HG03064 (cell line): Measurements from ENCODE around the gene GNAT3.

Source experiments
- ATAC-seq: cut with Tn5 transposase; IDR thresholded peaks from one replicate; pipeline ENCODE4 v1.9.1; 2021; ENCODE audit warnings: low read depth; ENCODE audit not compliant: unreplicated experiment

GNAT3 gene

GRCh38 chr7:80428161-80429054 is 83.5 kb downstream of the GNAT3 start:
- ATAC-seq = no peak

DNA sequence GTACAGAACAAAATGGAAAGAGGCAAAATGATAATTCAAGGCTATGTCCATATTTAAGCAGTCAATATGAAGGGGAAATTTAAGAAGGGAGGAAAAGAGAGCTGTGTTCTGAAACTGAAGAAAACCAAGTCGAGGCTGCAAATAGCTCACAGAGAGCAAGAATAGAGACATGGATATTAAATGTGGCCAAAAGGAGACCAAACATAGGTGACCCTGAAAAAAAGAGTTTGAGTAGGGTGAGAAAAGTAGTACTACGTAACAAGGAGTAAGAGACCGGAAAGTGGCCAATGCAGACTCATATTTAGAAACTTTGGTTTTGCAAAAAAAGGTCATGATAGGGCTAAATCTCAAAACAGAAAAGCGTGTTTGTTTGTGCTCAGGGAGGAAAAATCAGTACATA is 84.6 kb downstream of the GNAT3 start:
- no peak for ATAC-seq

GRCh38 chr7:80420876-80421275 is 91.0 kb downstream of the GNAT3 start:
- no peak for ATAC-seq

DNA sequence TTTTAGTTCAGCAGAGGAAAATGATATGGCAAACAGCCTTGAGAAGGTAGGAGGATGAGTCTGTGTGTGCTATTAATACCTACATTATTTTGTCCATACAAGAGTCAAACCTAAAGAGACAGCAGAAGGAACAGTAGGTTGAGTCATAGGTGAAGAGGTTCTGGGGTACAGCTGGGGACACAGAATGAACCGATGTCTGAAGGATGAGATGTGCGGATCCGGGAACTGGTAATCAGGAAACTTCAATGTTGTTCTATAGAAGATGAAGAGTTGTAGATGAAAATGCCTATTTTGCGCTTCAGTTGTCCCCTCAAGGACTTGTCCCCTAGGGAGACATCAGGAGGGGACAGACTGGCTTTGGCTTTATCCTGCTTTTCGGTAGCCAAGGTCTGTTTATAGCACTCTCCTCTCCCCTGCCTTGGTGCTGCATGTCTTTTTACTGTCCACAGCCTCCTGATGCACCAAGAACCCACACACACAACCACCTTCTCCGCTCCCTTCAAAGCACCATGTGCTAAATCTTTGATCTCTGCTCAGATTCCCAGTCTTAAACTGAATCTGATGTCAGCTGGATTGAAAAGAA is 94.6 kb downstream of the GNAT3 start:
- ATAC-seq = no peak

DNA sequence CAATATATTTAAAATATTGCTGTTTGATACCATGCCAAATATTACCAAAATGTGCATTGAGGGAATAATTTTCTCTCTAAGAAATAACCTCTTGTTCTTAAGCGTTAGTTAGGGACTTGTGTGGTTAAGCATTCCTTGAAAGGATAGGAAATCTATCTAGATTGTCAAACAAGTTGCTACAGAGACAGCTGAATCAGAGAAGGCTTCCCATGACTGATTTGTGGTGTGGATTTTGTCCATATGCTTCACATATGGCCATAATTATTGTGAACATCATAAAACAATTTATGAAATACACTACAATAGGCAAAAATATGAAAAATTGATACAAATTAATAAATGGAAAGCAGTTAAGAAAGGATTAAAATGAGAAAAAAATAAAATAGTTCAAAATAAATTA is 96.3 kb downstream of the GNAT3 start:
- no peak for ATAC-seq

- ATAC-seq = no peak
Observed at GRCh38 chr7:80415114-80415513, 96.8 kb downstream of the GNAT3 start.

DNA sequence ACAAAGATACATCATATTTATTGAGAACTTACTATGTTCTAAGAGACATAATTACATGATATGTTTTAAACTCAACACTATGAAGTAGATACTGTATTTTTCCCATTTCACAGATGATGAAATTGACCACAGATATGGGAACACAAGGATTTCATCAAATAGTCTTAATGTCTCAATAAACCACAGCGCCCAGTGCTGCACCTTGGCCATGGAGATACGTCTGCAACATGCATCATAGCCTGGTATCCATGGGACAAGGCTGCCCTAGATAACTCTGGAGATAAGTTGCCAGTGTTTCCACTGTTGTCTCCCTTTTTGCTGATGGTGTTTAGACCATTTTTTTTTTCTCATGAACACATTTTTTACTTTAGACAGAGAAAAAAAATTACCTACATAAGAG is 97.5 kb downstream of the GNAT3 start:
- ATAC-seq = no peak

- ATAC-seq = no peak
Observed at GRCh38 chr7:80413383-80413945, 98.4 kb downstream of the GNAT3 start.

- no peak for ATAC-seq
Observed at GRCh38 chr7:80412842-80413241, 99.0 kb downstream of the GNAT3 start.

GRCh38 chr7:80411621-80412020 is 100.2 kb downstream of the GNAT3 start:
- ATAC-seq = no peak

DNA sequence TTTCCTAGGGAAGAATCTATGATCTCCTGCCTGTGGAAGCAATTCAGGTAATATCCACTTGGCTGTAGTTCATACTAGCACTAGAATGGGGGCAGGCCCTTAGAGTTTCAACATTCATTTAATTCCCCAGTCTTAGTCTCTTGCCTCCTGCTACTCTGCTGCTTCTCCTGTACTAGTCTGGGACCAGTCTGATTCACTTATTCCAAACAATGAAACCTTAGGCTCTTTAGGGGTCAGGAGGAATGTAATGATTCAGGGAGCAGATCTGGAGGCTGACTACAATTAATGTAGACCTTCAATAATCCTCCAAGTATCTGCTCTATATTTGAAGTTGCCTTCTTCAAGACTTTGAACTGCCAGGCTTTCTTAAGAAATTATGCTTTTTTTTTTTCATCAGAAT is 101.8 kb downstream of the GNAT3 start:
- no peak for ATAC-seq
